Endothelial cell of umbilical vein (primary cell): ENCODE measurements around the gene SLCO3A1.

Experiments
- CTCF ChIP-seq, 2 donors: IDR thresholded peaks; 1 replicate in 1 of 2; 2 replicates in 1 of 2; pipeline ENCODE4 v1.5.1; 2011; ENCODE audit warnings: low read length in 2 of 2, mild to moderate bottlenecking in 2 of 2, moderate library complexity in 2 of 2, control low read depth in 1 of 2, inconsistent platforms in 1 of 2, low read depth in 1 of 2; ENCODE audit not compliant: insufficient read depth in 1 of 2; ENCODE audit errors: extremely low read depth in 1 of 2
- EZH2 ChIP-seq: IDR thresholded peaks from 2 replicates; pipeline ENCODE4 v1.6.1; 2012; ENCODE audit warnings: borderline replicate concordance, low read depth, mild to moderate bottlenecking, moderate library complexity, low read length, inconsistent platforms; ENCODE audit not compliant: severe bottlenecking
- GATA2 ChIP-seq: IDR thresholded peaks from 2 replicates; pipeline ENCODE4 v1.7.0; 2011; ENCODE audit warnings: low read depth, mild to moderate bottlenecking, moderate library complexity, mixed read lengths, low read length; ENCODE audit not compliant: insufficient read length, insufficient read depth
- JUN ChIP-seq: IDR thresholded peaks from 2 replicates; pipeline ENCODE4 v1.6.1; 2011; ENCODE audit warnings: borderline replicate concordance, low read depth; ENCODE audit not compliant: insufficient read length, insufficient read depth
- MAX ChIP-seq: IDR thresholded peaks from 2 replicates; pipeline ENCODE4 v1.6.1; 2011; ENCODE audit not compliant: insufficient read depth, insufficient read length
- POLR2A ChIP-seq: IDR thresholded peaks from 2 replicates; pipeline ENCODE4 v1.6.1; 2012; ENCODE audit warnings: low read depth, mild to moderate bottlenecking, control low read depth, low read length
- POLR2AphosphoS5 ChIP-seq: IDR thresholded peaks from 2 replicates; pipeline ENCODE4 v1.6.1; 2012; ENCODE audit warnings: low read depth, mild to moderate bottlenecking, control low read depth, low read length, moderate library complexity; ENCODE audit not compliant: insufficient read depth

- TF ChIP-seq CTCF (IDR thresholded peaks at IDR 0.05; ENCODE audit: extremely low read depth in 1 of 2, insufficient read depth in 1 of 2, low read depth in 1 of 2, low read length in 2 of 2) (no peak), EZH2 (no peak), POLR2AphosphoS5 (no peak), POLR2A (no peak), GATA2 (no peak), MAX (no peak), JUN (no peak)
These were observed 255.8 kb downstream of the SLCO3A1 start for GRCh38 chr15:92109191-92109873.
